Measurements from ENCODE around the gene EPO.
"Not testable (repeated sequence)": the region's sequence is repeated elsewhere in the genome, so short reads cannot be mapped to it uniquely, and the experiment has no call there.

EPO gene

GRCh38 chr7:100682991-100683658, 37.1 kb upstream of the EPO start:
- ATAC-seq (no peak), DNase-seq (no peak)

GRCh38 chr7:100683659-100684533, 36.4 kb upstream of the EPO start:
- ATAC-seq (no peak), DNase-seq (no peak)

GRCh38 chr7:100684534-100685042, 35.7 kb upstream of the EPO start:
- ATAC-seq = no peak

GRCh38 chr7:100685049-100685605, 35.1 kb upstream of the EPO start:
- ATAC-seq (no peak), DNase-seq (no peak)

More at GRCh38 chr7:100684534-100685042, 35.7 kb upstream of the EPO start:
- DNase-seq = no peak

GRCh38 chr7:100685631-100686145, 34.6 kb upstream of the EPO start:
- no peak for ATAC-seq
- DNase-seq = no peak

- DNase-seq (no peak), ATAC-seq (no peak)
Measured at GRCh38 chr7:100686201-100686821, 34.0 kb upstream of the EPO start.

- DNase-seq (no peak), ATAC-seq (no peak)
Measured at GRCh38 chr7:100686822-100687211, 33.5 kb upstream of the EPO start.

GRCh38 chr7:100687261-100687660, 33.0 kb upstream of the EPO start:
- ATAC-seq (no peak), DNase-seq (no peak)

- DNase-seq = no peak
- ATAC-seq = no peak
Measured at GRCh38 chr7:100687751-100688300, 32.4 kb upstream of the EPO start.

GRCh38 chr7:100688326-100688860, 31.9 kb upstream of the EPO start:
- ATAC-seq = no peak
- DNase-seq = no peak

- no peak for ATAC-seq
- DNase-seq = no peak
Measured at GRCh38 chr7:100689230-100690135, 30.8 kb upstream of the EPO start.

- ATAC-seq = peak; percentile 74
Measured at GRCh38 chr7:100691676-100692577, 28.3 kb upstream of the EPO start.

GRCh38 chr7:100692578-100692961, 27.7 kb upstream of the EPO start:
- no peak for ATAC-seq

More at GRCh38 chr7:100691676-100692577, 28.3 kb upstream of the EPO start:
- peak; percentile 90 for DNase-seq

GRCh38 chr7:100693312-100694097, 26.8 kb upstream of the EPO start:
- ATAC-seq (peak; percentile 28), DNase-seq (no peak)

More at GRCh38 chr7:100692578-100692961, 27.7 kb upstream of the EPO start:
- no peak for DNase-seq

GRCh38 chr7:100694098-100694745, 26.0 kb upstream of the EPO start, which contains the start of gene GIGYF1:
GIGYF1 (minus strand) TSS chr7:100694250; CDS start chr7:100688238, 6,012 bp downstream.
- DNase-seq (peak; percentile 74), ATAC-seq (peak; percentile 47)

GRCh38 chr7:100696123-100696521, 24.1 kb upstream of the EPO start:
- no peak for DNase-seq

GRCh38 chr7:100699018-100699417, 21.2 kb upstream of the EPO start:
- ATAC-seq (no peak), DNase-seq (no peak)

More at GRCh38 chr7:100696123-100696521, 24.1 kb upstream of the EPO start:
- no peak for ATAC-seq

GRCh38 chr7:100701089-100701488, 19.2 kb upstream of the EPO start:
- ATAC-seq, DNase-seq: not testable (repeated sequence)

Data from stimulated activated naive CD8-positive, alpha-beta T cell treated with anti-CD3 and anti-CD28 coated beads, Interleukin-15, Interleukin-2, amounts not matched to agents 100 U/mL and 50 U/mL, for 24 hours (primary cell).